Gastroesophageal sphincter (tissue), 4 donors: ENCODE data around the gene RAPGEF3. TPM values are rescaled to one million over a fixed set of nuclear protein-coding genes. Genes with fewer than 3 reads are reported as not detected.

Source experiments
- ATAC-seq: fragments of 150-250 bp; one replicate; pipeline ENCODE4 v1.9.1; 2016; ENCODE audit warnings: mild to moderate bottlenecking, moderate library complexity
- H3K27ac ChIP-seq, 4 donors: fragments of 200-600 bp; sonication (generic) in 3 of 4; 1 replicate in 3 of 4; 2 replicates in 1 of 4; pipeline ENCODE4 v1.5.1; 2016 to 2019
- H3K27me3 ChIP-seq: fragments of 200-600 bp; sonication (generic); one replicate; pipeline ENCODE4 v1.5.1; 2019
- H3K36me3 ChIP-seq, 2 donors: fragments of 200-600 bp; sonication (generic); one replicate each; pipeline ENCODE4 v1.5.1; 2019; ENCODE audit warnings: control low read depth in 1 of 2
- H3K4me1 ChIP-seq, 3 donors: fragments of 200-600 bp; sonication (generic); 1 replicate in 2 of 3; 2 replicates in 1 of 3; pipeline ENCODE4 v1.5.1; 2016 to 2019; ENCODE audit warnings: control low read depth in 2 of 3
- H3K4me3 ChIP-seq, 2 donors: fragments of 200-600 bp; sonication (generic); one replicate each; pipeline ENCODE4 v1.5.1; 2019; ENCODE audit warnings: mild to moderate bottlenecking in 1 of 2, moderate library complexity in 1 of 2
- H3K9me3 ChIP-seq, 3 donors: fragments of 200-600 bp; sonication (generic); one replicate each; pipeline ENCODE4 v1.5.1; 2017 to 2019; ENCODE audit warnings: control low read depth in 2 of 3
- EP300 ChIP-seq: sonication (generic); formaldehyde crosslinking; IDR thresholded peaks from one replicate; pipeline ENCODE4 v1.6.1; 2017; ENCODE audit warnings: antibody characterized with exemption, mild to moderate bottlenecking
- POLR2A ChIP-seq, 2 donors: fragments of 450-650 bp; IDR thresholded peaks; one replicate each; pipeline ENCODE4 v1.6.1; 2017; ENCODE audit warnings: antibody characterized with exemption in 2 of 2, mild to moderate bottlenecking in 2 of 2, moderate library complexity in 1 of 2
- POLR2AphosphoS5 ChIP-seq: sonication (generic); formaldehyde crosslinking; IDR thresholded peaks from one replicate; pipeline ENCODE4 v1.6.1; 2017; ENCODE audit warnings: antibody characterized with exemption
- WGBS, 2 donors: methylation state at CpG; one replicate each; pipeline ENCODE4 v1.1.5; 2018; ENCODE audit warnings: low coverage in 1 of 2; 5-methylcytosine and 5-hydroxymethylcytosine counted together
- total RNA-seq, 4 donors: library from RNA; depleted of rRNA; stranded (reverse); fragments of >200 nt; gene quantifications; one replicate each; pipeline ENCODE4 v1.1.0, GENCODE V29; 2016
- TF ChIP-seq, protein P1 (sequence below), 4 experiments: fragments of 200-600 bp in 2 of 4; fragments of 450-650 bp in 2 of 4; sonication (generic) in 1 of 4; IDR thresholded peaks; one replicate each; pipeline ENCODE4 v1.5.1; 2017 to 2019; ENCODE audit warnings: antibody characterized with exemption in 4 of 4, mild to moderate bottlenecking in 2 of 4, moderate library complexity in 2 of 4

RAPGEF3 gene
- total RNA-seq, 4 donors from 2014 or later, result 19.3 to 56.8 (median 25.5) TPM

- no peak for TF ChIP-seq POLR2A (IDR thresholded peaks at IDR 0.05)
- TF ChIP-seq, protein P1, sequence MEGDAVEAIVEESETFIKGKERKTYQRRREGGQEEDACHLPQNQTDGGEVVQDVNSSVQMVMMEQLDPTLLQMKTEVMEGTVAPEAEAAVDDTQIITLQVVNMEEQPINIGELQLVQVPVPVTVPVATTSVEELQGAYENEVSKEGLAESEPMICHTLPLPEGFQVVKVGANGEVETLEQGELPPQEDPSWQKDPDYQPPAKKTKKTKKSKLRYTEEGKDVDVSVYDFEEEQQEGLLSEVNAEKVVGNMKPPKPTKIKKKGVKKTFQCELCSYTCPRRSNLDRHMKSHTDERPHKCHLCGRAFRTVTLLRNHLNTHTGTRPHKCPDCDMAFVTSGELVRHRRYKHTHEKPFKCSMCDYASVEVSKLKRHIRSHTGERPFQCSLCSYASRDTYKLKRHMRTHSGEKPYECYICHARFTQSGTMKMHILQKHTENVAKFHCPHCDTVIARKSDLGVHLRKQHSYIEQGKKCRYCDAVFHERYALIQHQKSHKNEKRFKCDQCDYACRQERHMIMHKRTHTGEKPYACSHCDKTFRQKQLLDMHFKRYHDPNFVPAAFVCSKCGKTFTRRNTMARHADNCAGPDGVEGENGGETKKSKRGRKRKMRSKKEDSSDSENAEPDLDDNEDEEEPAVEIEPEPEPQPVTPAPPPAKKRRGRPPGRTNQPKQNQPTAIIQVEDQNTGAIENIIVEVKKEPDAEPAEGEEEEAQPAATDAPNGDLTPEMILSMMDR (IDR thresholded peaks at IDR 0.05), result peak in 1 of 4 experiments; percentile 0
- H3K4me3 ChIP-seq, result peak overlapping the region; percentile 95 to 97
- H3K4me1 ChIP-seq, result peaks cover 10 to 77% (median 43%) of the 10 kb centered on the region in 3 donors
- no peak for ATAC-seq
- 62 to 87% methylated on average over 4 to 10 of the region's 14 CpGs for WGBS, 2 donors
- no peaks in the 10 kb centered on the region for H3K9me3 ChIP-seq
- H3K27me3 ChIP-seq, result no peaks in the 10 kb centered on the region
- no peaks in the 10 kb centered on the region for H3K36me3 ChIP-seq
- H3K27ac ChIP-seq, result peak overlapping the region in 3 of 4 donors; percentile 87 to 91 (median 91)
These were observed 15.3 kb upstream of the RAPGEF3 start for GRCh38 chr12:47773858-47774580.

DNA sequence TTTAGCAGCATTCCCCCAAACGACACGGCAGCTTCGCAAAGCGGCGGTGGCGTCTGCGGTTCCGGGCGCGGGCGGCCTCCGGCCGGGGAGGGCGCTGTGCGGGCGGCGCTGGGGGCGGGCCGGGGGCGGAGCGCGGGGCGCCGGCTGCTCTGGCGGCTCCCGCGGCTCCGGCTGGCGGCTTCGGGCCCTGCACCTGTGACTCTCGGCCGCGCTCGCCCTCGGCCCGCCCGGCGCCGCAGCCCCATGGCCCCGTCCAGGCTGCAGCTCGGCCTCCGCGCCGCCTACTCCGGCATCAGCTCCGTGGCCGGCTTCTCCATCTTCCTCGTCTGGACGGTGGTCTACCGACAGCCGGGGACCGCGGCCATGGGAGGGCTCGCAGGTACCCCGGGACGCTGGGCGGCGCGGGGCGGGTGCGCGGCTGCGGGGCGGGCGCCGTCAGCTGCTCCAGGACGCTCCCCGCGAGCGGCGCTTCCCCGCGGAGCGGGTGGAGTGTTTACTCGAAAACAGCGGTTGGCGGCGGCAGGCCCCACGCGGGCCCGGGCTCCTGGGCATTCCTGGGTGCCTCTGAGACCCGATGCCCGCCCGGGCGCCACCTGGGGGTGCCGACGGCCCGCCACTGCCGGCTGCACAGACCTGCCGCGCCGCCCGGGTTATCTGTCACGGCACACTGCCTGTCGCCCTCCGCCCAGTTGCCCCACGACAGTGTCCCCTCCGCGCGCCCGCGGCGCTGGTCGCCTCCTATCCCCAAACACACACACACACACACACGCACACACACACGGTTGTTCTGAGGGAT lies 14.6 kb upstream of the RAPGEF3 start, which contains the start of gene SLC48A1:
Gene SLC48A1 (plus strand): TSS at position 177 of the 796 bp plus-strand sequence. CDS start 67 bp downstream, at position 244.
- TF ChIP-seq, protein P1 (IDR thresholded peaks at IDR 0.05), result peak in 3 of 4 experiments; percentile 44 to 50 (median 49)
- TF ChIP-seq POLR2A (IDR thresholded peaks at IDR 0.05) (peak; percentile 66 to 78), EP300 (no peak), POLR2AphosphoS5 (peak; percentile 18)
- peak; percentile 86 for ATAC-seq
- no CpG with 5 or more reads among the region's 106 CpGs for WGBS, 2 donors
- no peaks in the 10 kb centered on the region for H3K36me3 ChIP-seq
- H3K27ac ChIP-seq, result peak within 1 kb of the TSS; percentile 57 to 91 (median 89)
- H3K4me1 ChIP-seq, result peaks cover 10 to 69% (median 39%) of the 10 kb centered on the region in 3 donors
- peak within 1 kb of the TSS; percentile 95 to 97 for H3K4me3 ChIP-seq
- H3K9me3 ChIP-seq, result no peaks in the 10 kb centered on the region
- H3K27me3 ChIP-seq, result no peaks in the 10 kb centered on the region

DNA sequence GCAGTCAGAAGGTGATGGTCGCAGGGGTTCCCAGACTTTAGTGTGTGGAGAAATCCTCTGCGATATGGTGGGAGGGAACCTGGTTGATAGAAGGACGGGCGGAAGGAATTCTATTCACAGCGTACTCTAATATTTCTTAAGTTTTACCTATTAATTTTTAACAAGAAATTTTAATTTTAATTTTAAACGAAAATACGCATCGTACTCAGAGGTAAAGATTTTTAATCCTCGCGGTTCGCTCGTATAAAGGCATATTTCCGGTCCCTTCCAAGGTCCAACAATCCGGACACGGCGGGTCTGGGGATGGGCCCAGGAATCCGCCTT lies 14.0 kb upstream of the RAPGEF3 start:
- H3K9me3 ChIP-seq, result no peaks in the 10 kb centered on the region
- TF ChIP-seq POLR2A (IDR thresholded peaks at IDR 0.05) (no peak), POLR2AphosphoS5 (no peak), EP300 (no peak)
- TF ChIP-seq, protein P1 (IDR thresholded peaks at IDR 0.05), result no peak
- H3K27me3 ChIP-seq, result peaks cover 6% of the 10 kb centered on the region
- peak overlapping the region; percentile 95 to 97 for H3K4me3 ChIP-seq
- ATAC-seq, result no peak
- H3K36me3 ChIP-seq, result no peaks in the 10 kb centered on the region
- WGBS, 2 donors, result 12 to 13% methylated on average over 13 to 17 of the region's 17 CpGs
- H3K4me1 ChIP-seq, result peaks cover 10 to 64% (median 33%) of the 10 kb centered on the region in 3 donors
- H3K27ac ChIP-seq, result peak overlapping the region in 3 of 4 donors; percentile 87 to 91 (median 91)

GRCh38 chr12:47772094-47772660 lies 13.5 kb upstream of the RAPGEF3 start:
- Histone ChIP-seq H3K27me3 (peaks cover 10% of the 10 kb centered on the region), H3K4me1 (peaks cover 8 to 59% (median 28%) of the 10 kb centered on the region in 3 donors), H3K4me3 (peak overlapping the region in 1 of 2 donors; percentile 97), H3K27ac (peak overlapping the region in 2 of 4 donors; percentile 91), H3K9me3 (no peaks in the 10 kb centered on the region), H3K36me3 (no peaks in the 10 kb centered on the region)
- TF ChIP-seq POLR2AphosphoS5 (no peak), EP300 (no peak), POLR2A (IDR thresholded peaks at IDR 0.05) (no peak)
- TF ChIP-seq, protein P1 (IDR thresholded peaks at IDR 0.05), result no peak
- ATAC-seq, result no peak
- WGBS, 2 donors, result 75 to 76% methylated on average over 9 to 13 of the region's 13 CpGs
